Measurements from ENCODE around the gene ERVFRD-1.
"Not testable (repeated sequence)": the region's sequence is repeated elsewhere in the genome, so short reads cannot be mapped to it uniquely, and the experiment has no call there.

Gene ERVFRD-1

DNA sequence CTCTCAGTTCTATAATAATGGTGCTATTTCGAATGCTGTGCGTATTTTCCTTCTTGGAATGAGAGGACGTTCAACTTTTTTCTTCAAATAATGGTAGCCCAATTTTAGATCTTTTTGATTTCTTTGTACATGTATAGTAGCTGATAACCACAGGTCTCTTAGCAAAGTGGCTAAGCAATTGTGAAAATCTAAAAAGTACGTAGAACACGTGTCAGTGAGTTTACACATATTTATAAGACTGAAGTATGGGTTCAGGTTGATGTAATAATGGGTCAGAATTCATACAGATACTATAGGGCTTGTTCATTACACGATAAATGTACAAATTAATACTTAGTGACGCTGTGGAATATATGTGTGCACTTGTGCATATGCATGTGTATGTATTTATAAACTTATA lies 16.6 kb downstream of the ERVFRD-1 start:
- peaks cover 24% of the 10 kb centered on the region for H3K36me3 Mint-ChIP-seq (ENCODE audit: low read depth)
- H3K27me3 Mint-ChIP-seq (ENCODE audit: low read depth): no peaks in the 10 kb centered on the region
- H3K9me3 Mint-ChIP-seq: peaks cover 6% of the 10 kb centered on the region
- H3K27ac Mint-ChIP-seq: peak overlapping the region; percentile 80 to 97 (median 96)
- H3K4me1 Mint-ChIP-seq: peaks cover 24% of the 10 kb centered on the region
- H3K4me3 Mint-ChIP-seq: peak overlapping the region; percentile 95 to 96 (median 96)
- TF ChIP-seq, protein P1, sequence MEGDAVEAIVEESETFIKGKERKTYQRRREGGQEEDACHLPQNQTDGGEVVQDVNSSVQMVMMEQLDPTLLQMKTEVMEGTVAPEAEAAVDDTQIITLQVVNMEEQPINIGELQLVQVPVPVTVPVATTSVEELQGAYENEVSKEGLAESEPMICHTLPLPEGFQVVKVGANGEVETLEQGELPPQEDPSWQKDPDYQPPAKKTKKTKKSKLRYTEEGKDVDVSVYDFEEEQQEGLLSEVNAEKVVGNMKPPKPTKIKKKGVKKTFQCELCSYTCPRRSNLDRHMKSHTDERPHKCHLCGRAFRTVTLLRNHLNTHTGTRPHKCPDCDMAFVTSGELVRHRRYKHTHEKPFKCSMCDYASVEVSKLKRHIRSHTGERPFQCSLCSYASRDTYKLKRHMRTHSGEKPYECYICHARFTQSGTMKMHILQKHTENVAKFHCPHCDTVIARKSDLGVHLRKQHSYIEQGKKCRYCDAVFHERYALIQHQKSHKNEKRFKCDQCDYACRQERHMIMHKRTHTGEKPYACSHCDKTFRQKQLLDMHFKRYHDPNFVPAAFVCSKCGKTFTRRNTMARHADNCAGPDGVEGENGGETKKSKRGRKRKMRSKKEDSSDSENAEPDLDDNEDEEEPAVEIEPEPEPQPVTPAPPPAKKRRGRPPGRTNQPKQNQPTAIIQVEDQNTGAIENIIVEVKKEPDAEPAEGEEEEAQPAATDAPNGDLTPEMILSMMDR (IDR thresholded peaks at IDR 0.05; ENCODE audit: unreplicated experiment in 3 of 3): no peak

DNA sequence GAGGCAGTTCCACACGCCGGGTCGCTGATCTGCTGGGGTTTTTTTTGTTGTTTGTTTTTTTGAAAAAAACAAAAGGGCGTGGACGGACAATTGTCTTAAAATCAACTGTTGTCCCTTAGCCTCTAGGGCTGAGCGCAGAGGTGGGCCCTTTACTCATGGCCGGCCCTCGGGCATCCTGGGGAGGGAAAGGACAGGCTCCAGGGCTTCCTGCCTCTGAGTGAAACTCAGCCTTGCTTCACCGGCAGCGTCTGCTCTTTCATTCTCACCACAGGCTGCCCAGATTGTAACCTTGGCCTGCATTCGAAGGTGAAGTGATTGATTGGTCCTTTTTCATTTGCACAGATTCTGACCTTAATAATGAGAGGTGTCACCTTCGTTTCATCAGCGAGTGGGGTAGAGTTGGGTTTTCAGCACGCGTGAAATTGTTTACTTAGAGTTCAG lies 17.1 kb downstream of the ERVFRD-1 start:
- Mint-ChIP-seq H3K27ac (peak overlapping the region; percentile 80 to 97 (median 96)), H3K27me3 (ENCODE audit: low read depth) (no peaks in the 10 kb centered on the region), H3K4me1 (peaks cover 24% of the 10 kb centered on the region), H3K4me3 (peak overlapping the region; percentile 95 to 96 (median 96)), H3K36me3 (ENCODE audit: low read depth) (peaks cover 19% of the 10 kb centered on the region), H3K9me3 (peaks cover 1% of the 10 kb centered on the region)
- TF ChIP-seq, protein P1 (IDR thresholded peaks at IDR 0.05; ENCODE audit: unreplicated experiment in 3 of 3): no peak

DNA sequence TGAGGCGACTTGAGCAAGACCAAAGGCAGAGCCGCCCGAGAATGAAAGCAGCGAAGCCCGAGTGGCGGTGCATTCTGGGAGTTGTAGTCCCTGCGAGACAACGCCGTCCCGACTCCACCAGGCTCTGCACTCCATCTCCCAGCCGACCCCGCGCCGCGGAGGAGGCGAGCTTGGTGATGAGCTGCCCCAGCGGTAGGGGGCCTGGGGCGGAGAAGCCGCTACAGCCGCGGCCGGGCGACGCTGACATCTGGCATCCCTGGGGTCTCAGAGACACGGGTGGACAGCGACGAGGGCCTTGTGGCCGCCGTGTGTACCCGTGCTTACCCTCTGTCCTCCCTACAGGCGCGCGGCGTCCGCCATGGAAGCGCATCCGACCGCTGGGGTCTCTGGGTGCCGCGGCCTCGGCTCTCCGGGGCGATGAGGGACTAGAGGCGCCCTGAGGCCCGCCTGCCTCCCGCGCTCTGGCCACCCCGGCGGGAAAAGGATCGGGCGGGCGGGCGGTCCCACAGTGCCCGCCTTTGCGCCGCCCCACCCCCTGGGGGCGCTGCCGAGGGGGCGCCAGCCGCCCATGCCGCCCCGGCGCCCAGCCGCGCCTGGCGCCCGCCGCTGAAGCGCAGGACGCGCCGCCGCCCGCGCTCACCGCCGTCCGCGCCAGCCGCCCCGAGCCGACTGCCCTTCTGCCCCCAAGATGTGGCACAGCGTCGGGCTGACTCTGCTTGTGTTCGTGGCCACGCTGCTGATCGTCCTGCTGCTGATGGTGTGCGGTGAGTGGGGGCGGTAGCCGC lies 17.7 kb downstream of the ERVFRD-1 start, which contains the start of gene SMIM13:
TSS of gene SMIM13 (plus strand) at position 209 of the 785 bp plus-strand sequence. CDS start at position 689, 480 bp downstream.
- peak within 1 kb of the TSS; percentile 95 to 96 (median 96) for H3K4me3 Mint-ChIP-seq
- peaks cover 13% of the 10 kb centered on the region for H3K36me3 Mint-ChIP-seq (ENCODE audit: low read depth)
- no peaks in the 10 kb centered on the region for H3K27me3 Mint-ChIP-seq (ENCODE audit: low read depth)
- H3K9me3 Mint-ChIP-seq: no peaks in the 10 kb centered on the region
- TF ChIP-seq, protein P1 (IDR thresholded peaks at IDR 0.05; ENCODE audit: unreplicated experiment in 3 of 3): peak; percentile 56 to 63 (median 62)
- H3K27ac Mint-ChIP-seq: peak within 1 kb of the TSS; percentile 92 to 97 (median 96)
- H3K4me1 Mint-ChIP-seq: peaks cover 24% of the 10 kb centered on the region

DNA sequence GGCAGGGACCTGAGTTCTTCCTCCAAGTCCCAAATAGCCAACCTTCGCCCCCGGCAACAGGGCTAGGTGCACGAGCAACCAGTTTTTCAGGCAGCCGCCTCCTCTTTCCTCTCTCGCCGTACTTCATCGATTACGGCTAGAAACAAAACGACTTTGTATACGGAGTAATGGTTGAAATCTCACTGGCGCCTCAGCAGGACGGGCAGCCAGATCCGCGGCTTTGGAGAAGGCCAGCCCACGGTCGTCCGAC lies 18.2 kb downstream of the ERVFRD-1 start:
- Mint-ChIP-seq H3K36me3 (ENCODE audit: low read depth) (peaks cover 10% of the 10 kb centered on the region), H3K9me3 (no peaks in the 10 kb centered on the region), H3K4me1 (peaks cover 24% of the 10 kb centered on the region), H3K27me3 (ENCODE audit: low read depth) (no peaks in the 10 kb centered on the region), H3K27ac (peak overlapping the region; percentile 88 to 92 (median 91)), H3K4me3 (peak overlapping the region; percentile 90 to 92 (median 92))
- TF ChIP-seq, protein P1 (IDR thresholded peaks at IDR 0.05; ENCODE audit: unreplicated experiment in 3 of 3): no peak

DNA sequence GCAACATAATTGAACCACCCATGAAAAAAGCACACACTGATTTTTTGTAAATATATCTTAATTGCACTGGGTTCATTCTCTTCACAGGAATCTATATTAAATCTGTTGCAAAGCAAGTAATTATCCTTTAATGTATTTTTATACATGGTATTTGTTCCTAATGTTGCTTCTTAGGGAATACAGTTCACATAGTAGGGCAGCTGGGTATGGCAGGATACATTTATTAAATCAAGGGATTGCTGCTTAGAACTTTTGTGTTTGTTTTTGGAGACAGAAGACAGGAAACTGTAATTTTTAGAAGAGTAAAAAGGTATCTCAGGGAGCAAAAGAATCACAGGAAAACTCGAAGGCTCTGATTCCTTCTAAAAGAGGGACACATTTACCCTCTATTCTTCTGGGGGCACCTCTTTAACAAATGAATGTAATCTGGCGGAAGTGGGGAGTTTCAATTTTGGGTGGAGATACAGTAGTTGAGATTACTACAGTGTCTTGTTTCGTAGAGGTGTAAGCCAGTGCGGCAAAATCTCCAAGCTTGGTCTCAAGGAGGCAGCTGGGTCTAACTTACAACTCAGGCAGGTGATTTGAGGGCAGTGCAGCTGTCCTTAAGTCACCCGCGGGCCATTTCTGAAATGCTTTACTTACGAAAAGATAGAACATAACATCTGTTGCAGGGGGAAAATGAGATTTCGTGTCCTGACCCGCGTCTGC lies 18.7 kb downstream of the ERVFRD-1 start:
- H3K4me3 Mint-ChIP-seq: peak overlapping the region; percentile 90 to 92 (median 92)
- no peaks in the 10 kb centered on the region for H3K9me3 Mint-ChIP-seq
- H3K27ac Mint-ChIP-seq: peak overlapping the region; percentile 88 to 92 (median 91)
- TF ChIP-seq, protein P1 (IDR thresholded peaks at IDR 0.05; ENCODE audit: unreplicated experiment in 3 of 3): no peak
- H3K27me3 Mint-ChIP-seq (ENCODE audit: low read depth): no peaks in the 10 kb centered on the region
- peaks cover 24% of the 10 kb centered on the region for H3K4me1 Mint-ChIP-seq
- peaks cover 6% of the 10 kb centered on the region for H3K36me3 Mint-ChIP-seq (ENCODE audit: low read depth)

DNA sequence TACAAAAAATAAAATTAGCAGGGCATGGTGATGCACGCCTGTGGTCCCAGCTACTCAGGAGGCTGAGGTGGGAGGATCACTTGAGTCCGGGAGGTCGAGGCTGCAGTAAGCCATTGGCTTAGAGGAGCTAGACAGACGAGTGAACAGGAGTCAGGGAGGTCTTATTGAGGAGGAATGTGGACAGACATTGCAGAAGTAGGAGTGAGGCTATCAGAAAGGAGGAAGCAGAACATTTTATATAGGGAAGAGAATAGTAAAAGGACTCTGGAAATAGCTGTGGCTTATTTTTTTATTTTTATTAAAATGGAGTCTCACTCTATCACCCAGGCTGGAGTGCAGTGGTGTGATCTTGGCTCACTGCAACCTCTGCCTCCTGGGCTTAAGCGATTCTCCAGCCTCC lies 20.4 kb downstream of the ERVFRD-1 start:
- Mint-ChIP-seq H3K4me3 (peak overlapping the region; percentile 20 to 73 (median 49)), H3K4me1 (peaks cover 21% of the 10 kb centered on the region)
- not testable (repeated sequence) for H3K27me3 Mint-ChIP-seq (ENCODE audit: low read depth); H3K9me3 Mint-ChIP-seq; H3K27ac Mint-ChIP-seq; H3K36me3 Mint-ChIP-seq (ENCODE audit: low read depth)
